Spinal cord (tissue), 10 donors: ENCODE measurements around the gene FTO. TPM values are rescaled to one million over a fixed set of nuclear protein-coding genes. Genes with fewer than 3 reads are reported as not detected.

Source experiments
- DNase-seq, 6 donors: peaks; one replicate each; pipeline versions ENCODE4 v3.0.0 to v3.0.0-alpha.2; 2013 to 2015; ENCODE audit warnings: low spot score in 6 of 6, low read depth in 4 of 6
- H3K27ac ChIP-seq: one replicate; pipeline ENCODE4 v1.5.1; 2013; ENCODE audit warnings: low read depth, low read length, control low read depth
- H3K27me3 ChIP-seq: one replicate; pipeline ENCODE4 v1.6.1; 2013; ENCODE audit warnings: low read length; ENCODE audit not compliant: control insufficient read depth, insufficient read depth
- H3K36me3 ChIP-seq: one replicate; pipeline ENCODE4 v1.6.1; 2013; ENCODE audit warnings: low read length; ENCODE audit not compliant: control insufficient read depth, insufficient read depth
- H3K4me1 ChIP-seq: one replicate; pipeline ENCODE4 v1.6.1; 2013; ENCODE audit warnings: low read length; ENCODE audit not compliant: control insufficient read depth, insufficient read depth
- H3K4me3 ChIP-seq: one replicate; pipeline ENCODE4 v1.5.1; 2013; ENCODE audit warnings: low read depth, low read length, control low read depth
- H3K9me3 ChIP-seq: one replicate; pipeline ENCODE4 v1.6.1; 2013; ENCODE audit warnings: low read length; ENCODE audit not compliant: control insufficient read depth, insufficient read depth
- WGBS: methylation state at CpG from one replicate; pipeline ENCODE4 v1.1.5; 2013; ENCODE audit warnings: missing lambda C conversion rate; ENCODE audit not compliant: insufficient coverage; 5-methylcytosine and 5-hydroxymethylcytosine counted together
- polyA plus RNA-seq, 2 donors: library from polyadenylated mRNA; unstranded; fragments of 120-200 nt; gene quantifications; one replicate each; pipeline ENCODE4 v1.2.1, GENCODE V29; 2013; ENCODE audit not compliant: insufficient read length in 2 of 2
- total RNA-seq, 2 donors: library from RNA; depleted of rRNA in 1 of 2; stranded (reverse); fragments of 120-200 nt in 1 of 2; fragments of >200 nt in 1 of 2; gene quantifications; one replicate each; pipeline versions ENCODE4 v1.2.3 to v1.2.4, GENCODE V29; 2013 to 2014
- donor health status: healthy.

The FTO gene
- total and polyA plus RNA-seq, 4 donors: 129 to 183 (median 140) TPM

DNA sequence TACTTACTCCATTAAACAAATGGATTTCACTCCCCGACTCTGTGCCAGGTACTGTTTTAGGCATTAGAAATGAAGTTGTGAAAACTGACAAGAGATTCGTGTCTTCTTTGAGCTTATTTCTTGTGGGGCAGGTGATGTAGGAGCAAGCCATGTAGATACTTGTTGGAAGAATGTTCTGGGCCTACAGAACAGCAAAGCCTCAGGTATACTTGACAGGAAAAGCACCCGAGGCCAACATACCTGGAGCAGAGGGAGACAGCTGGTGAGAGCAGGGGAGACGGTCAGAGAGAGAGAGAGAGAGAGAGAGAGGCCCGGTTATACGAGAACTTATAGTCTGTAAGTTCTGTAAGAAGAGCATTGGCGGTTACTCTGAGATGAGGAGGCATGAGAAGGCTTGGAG is 110.8 kb downstream of the FTO start:
- no peaks in the 10 kb centered on the region for H3K9me3 ChIP-seq
- H3K27ac ChIP-seq: no peak overlapping the region
- H3K36me3 ChIP-seq: peaks cover 16% of the 10 kb centered on the region
- no peaks in the 10 kb centered on the region for H3K27me3 ChIP-seq
- no peaks in the 10 kb centered on the region for H3K4me1 ChIP-seq
- 89% methylated on average over 4 of the region's 7 CpGs for WGBS
- no peak overlapping the region for H3K4me3 ChIP-seq
- DNase-seq: no peak

DNA sequence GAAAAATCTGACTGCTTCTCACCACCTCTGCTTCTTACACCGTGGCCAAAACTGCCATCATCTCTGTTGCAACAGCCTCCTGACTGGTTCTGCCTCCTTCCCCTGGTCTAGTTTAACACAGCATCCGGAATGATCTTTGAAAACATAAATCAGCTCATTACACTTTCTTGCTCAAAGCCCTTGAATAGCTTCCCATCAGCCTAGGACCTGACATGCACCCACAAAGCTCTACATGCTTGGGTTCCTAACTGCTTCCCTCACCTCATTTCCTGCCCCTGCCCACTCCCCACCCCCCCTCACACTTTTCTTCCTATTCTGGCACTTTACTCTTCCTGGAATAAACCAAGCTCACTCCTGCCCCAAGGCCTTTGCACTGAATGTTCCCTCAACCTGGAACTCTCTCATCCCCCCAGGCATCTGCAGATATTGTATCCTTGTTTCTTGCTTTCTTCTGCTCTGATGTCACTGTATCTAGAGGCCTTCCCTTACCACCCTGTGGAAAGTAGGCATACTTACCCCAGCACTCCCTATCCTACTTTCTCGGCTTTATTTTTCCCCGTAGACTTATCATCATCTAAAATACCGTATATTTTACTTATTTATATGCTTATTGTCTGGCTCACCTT is 112.4 kb downstream of the FTO start:
- H3K4me1 ChIP-seq: no peaks in the 10 kb centered on the region
- H3K27ac ChIP-seq: no peak overlapping the region
- H3K4me3 ChIP-seq: no peak overlapping the region
- peaks cover 16% of the 10 kb centered on the region for H3K36me3 ChIP-seq
- DNase-seq: no peak
- 81% methylated on average over 2 of the region's 5 CpGs for WGBS
- no peaks in the 10 kb centered on the region for H3K9me3 ChIP-seq
- H3K27me3 ChIP-seq: no peaks in the 10 kb centered on the region

DNA sequence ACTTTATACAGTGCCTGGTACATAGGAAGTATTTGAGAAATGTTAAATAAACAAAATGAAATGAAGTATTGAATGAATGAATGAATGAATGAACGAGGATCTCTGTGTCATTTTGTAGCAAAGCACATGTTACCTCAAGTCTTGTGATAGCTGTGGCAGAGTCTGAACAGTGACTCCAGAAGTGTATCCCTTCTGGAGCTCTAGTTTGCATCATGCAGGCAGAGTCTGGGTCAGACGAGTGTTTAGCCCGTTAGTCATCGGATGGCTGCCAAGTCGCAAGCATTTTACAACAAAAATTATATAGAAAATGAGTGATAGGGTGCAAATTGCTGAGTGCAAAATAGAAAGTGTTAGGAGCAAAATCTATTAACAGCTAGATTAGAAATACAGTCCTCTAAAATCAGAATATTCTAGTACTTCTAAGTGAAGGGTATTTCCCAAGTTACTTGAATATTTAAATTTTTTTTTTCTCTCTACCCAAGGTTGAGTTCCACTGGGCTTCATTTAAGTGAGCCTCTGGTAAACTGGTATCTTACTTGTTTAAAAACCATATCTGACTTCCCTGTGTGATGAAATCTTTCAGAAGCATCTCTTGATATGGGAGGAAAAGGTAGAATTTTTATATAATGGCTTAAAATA is 113.3 kb downstream of the FTO start:
- Histone ChIP-seq H3K27me3 (no peaks in the 10 kb centered on the region), H3K4me3 (no peak overlapping the region), H3K36me3 (peaks cover 10% of the 10 kb centered on the region), H3K27ac (no peak overlapping the region), H3K4me1 (no peaks in the 10 kb centered on the region), H3K9me3 (no peaks in the 10 kb centered on the region)
- DNase-seq: no peak
- 100% methylated on average over 1 of the region's 5 CpGs for WGBS

DNA sequence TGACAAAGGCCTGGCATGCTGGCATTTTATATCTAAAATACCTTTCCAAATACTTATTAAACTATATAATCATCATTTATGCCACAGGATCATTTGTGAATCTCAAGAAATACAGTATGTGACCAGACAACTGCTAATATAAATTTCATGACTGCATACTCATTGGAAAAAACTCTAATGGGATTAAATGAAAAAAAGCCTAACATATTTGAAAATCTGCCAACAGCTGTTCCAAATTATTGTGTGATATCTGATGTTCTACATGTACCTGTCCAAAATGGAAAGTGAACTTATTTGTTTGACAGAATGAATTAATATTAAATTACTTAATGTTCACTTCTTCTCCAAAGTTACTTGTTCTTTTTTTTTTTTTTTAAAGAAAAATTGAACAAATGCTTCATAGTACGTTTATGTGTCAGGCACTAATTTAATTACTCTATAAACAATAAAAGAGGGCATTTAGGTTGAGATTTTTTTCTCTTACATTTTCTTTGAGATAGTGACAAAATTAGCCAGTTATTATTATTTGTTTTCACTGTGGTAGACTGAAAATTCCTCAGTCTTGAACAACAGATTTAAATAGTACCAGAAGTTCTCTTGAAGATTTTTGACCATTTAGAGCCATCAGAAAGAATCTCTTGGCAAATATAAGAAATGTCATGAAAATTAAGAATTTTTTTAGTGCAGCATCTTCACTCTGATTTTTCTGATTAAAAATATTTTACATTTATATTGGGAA is 114.0 kb downstream of the FTO start:
- no CpG with 5 or more reads among the region's 1 CpG for WGBS
- no peak for DNase-seq
- no peak overlapping the region for H3K27ac ChIP-seq

DNA sequence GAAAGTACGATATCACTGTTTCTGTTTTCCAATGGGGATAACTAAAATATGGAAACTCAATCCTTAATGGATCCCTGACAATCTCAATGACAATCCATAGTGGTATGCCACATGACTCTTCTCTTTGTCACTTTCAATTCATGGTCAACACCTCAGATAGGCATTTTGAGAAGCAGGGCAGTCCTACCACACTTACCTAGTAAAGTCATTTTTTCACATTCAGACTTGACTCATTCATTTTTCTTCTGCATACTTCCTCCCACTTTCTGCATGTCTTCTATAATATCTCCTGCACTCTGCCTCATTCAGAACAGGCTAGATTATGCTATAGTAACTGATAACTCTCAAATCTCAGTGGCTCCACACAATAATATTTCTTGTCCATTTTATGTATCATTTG is 117.5 kb downstream of the FTO start:
- no peaks in the 10 kb centered on the region for H3K27me3 ChIP-seq
- no peaks in the 10 kb centered on the region for H3K9me3 ChIP-seq
- H3K36me3 ChIP-seq: no peaks in the 10 kb centered on the region
- no peaks in the 10 kb centered on the region for H3K4me1 ChIP-seq
- H3K27ac ChIP-seq: no peak overlapping the region
- WGBS: no CpG with 5 or more reads among the region's 1 CpG
- H3K4me3 ChIP-seq: no peak overlapping the region
- no peak for DNase-seq

More for the DNA sequence above, 114.0 kb downstream of the FTO start:
- Histone ChIP-seq H3K4me1 (no peaks in the 10 kb centered on the region), H3K9me3 (no peaks in the 10 kb centered on the region), H3K36me3 (peaks cover 10% of the 10 kb centered on the region), H3K27me3 (no peaks in the 10 kb centered on the region), H3K4me3 (no peak overlapping the region)

DNA sequence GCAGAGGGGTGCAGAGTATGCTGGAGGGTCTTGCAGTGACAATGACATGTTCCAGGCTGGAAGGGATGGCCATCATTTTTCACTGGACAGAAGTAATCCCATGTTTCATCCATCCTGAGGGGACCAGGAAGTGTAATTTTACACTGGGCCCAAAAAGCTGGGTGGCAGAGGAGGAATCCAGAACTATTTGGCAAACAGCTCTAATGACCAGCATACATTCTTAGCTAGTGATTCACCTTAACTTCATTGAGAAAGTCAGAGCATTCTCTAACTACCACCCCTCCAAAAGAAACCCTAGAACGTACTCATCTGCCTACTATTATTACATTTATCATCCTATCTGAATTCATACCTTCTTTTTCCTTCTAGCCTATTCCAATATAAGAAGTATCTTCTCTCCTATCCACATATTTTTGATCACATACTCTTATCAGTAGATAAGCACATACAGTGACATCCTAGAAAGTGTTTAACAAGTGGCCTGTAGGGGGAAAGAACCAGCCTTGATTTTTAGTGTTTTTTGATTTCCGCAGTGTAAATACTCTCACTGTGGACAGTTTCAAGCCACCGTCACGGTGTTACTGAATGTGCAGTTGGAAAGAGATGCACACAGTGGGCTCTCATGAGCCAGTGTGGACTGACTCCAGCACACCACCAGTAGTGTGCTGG is 118.1 kb downstream of the FTO start:
- 75% methylated on average over 4 of the region's 4 CpGs for WGBS
- no peaks in the 10 kb centered on the region for H3K36me3 ChIP-seq
- no peaks in the 10 kb centered on the region for H3K4me1 ChIP-seq
- no peaks in the 10 kb centered on the region for H3K9me3 ChIP-seq
- H3K4me3 ChIP-seq: no peak overlapping the region
- no peak for DNase-seq
- no peak overlapping the region for H3K27ac ChIP-seq
- H3K27me3 ChIP-seq: no peaks in the 10 kb centered on the region

DNA sequence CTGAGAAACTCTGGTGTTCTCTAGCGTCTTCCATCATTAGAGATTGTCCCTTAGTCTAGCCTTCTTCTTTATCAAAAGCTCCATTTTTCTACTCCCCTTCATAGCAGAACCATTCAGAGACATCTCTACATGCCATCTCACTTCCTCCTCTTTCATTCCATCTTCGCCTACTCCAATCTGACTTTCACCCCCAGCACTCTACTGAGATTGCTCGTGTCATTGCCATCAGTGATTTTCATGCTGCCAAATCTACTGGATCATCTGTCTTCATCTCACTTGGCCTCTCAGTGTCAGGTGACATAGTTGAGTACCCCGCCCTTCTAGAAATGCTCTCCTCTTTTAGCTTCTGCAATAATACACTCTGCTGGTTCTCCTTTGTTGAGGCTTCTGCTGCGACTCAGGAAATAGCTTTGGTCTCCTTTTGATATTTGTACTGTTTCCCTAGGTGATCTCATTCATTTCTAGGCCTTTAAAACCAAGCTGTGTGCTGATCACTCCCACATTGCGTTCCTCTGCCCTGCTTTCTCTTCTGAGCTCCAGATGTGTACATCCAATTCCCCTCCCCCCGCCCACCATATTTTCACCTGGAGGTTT is 119.1 kb downstream of the FTO start:
- no peaks in the 10 kb centered on the region for H3K36me3 ChIP-seq
- no peak overlapping the region for H3K27ac ChIP-seq
- 79% methylated on average over 5 of the region's 7 CpGs for WGBS
- H3K4me1 ChIP-seq: no peaks in the 10 kb centered on the region
- no peak for DNase-seq
- H3K4me3 ChIP-seq: no peak overlapping the region
- H3K27me3 ChIP-seq: no peaks in the 10 kb centered on the region
- no peaks in the 10 kb centered on the region for H3K9me3 ChIP-seq

DNA sequence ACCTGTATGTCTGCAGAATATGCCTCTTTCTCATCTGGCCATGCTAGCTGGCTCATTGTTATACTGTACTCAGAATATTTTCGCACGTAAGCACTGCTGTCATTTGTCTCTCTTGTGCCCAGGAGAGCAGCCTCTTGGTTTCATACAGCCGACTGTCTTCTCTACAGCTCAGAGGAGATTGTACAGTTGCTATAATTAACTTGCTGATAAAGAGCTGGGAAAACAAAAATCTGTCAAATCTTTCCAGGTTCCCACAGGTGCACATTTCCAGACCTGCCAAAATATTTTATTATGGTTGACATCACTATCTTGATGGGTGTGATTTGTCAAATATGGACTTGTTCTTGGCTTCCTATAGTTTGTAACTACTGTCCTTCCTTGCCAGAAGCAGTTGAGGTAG is 122.7 kb downstream of the FTO start:
- Histone ChIP-seq H3K4me1 (no peaks in the 10 kb centered on the region), H3K27me3 (no peaks in the 10 kb centered on the region), H3K9me3 (no peaks in the 10 kb centered on the region), H3K27ac (no peak overlapping the region), H3K4me3 (no peak overlapping the region), H3K36me3 (no peaks in the 10 kb centered on the region)
- WGBS: 50% methylated on average over 2 of the region's 3 CpGs
- no peak for DNase-seq

DNA sequence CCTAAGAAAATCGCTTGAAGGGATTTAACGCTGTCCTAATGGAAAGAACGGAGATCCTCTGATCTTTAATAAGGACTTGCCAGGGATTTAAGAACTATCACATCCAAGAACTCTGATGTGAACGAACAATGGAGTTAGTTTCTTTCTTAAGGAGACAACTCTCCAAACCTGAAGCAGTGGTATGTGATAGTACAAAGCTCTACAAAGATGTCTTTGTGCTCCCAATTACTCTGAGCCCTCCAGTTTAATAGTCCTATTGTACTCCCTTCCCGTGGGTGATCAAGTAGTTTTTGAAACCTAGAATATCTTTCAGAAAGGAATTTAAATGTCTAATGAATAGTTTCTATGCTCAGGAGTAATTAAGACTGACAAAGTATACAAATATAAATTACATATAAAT is 123.8 kb downstream of the FTO start:
- H3K4me3 ChIP-seq: no peak overlapping the region
- no peaks in the 10 kb centered on the region for H3K9me3 ChIP-seq
- WGBS: no CpG with 5 or more reads among the region's 5 CpGs
- H3K4me1 ChIP-seq: no peaks in the 10 kb centered on the region
- H3K36me3 ChIP-seq: no peaks in the 10 kb centered on the region
- DNase-seq: peak in 1 of 6 donors; percentile 20
- no peaks in the 10 kb centered on the region for H3K27me3 ChIP-seq
- H3K27ac ChIP-seq: no peak overlapping the region
